UCSD-AML1 (cell line): ENCODE data around the gene HACD3.
"Not testable (repeated sequence)": the region's sequence is repeated elsewhere in the genome, so short reads cannot be mapped to it uniquely, and the experiment has no call there.

Experiments
- DNase-seq: peaks from one replicate; lab custom pipeline; 2025; ENCODE audit not compliant: unreplicated experiment; lab: John Stamatoyannopoulos, UW

HACD3 gene

GRCh38 chr15:65599677-65600076, 69.4 kb downstream of the HACD3 start:
- no peak for DNase-seq

GRCh38 chr15:65603134-65603533, 72.9 kb downstream of the HACD3 start:
- DNase-seq, result no peak

GRCh38 chr15:65603559-65603958, 73.3 kb downstream of the HACD3 start:
- DNase-seq, result no peak

- peak; percentile 98 for DNase-seq
Measured at GRCh38 chr15:65610871-65611718, 80.8 kb downstream of the HACD3 start, which contains the start of gene INTS14. Gene INTS14 (minus strand): TSS chr15:65611131. CDS start chr15:65607380, 3,751 bp downstream.

GRCh38 chr15:65611888-65612615, 81.8 kb downstream of the HACD3 start:
- DNase-seq, result no peak

GRCh38 chr15:65612616-65612946, 82.3 kb downstream of the HACD3 start:
- DNase-seq, result no peak

- no peak for DNase-seq
Measured at GRCh38 chr15:65612949-65613744, 82.9 kb downstream of the HACD3 start.

- DNase-seq, result not testable (repeated sequence)
Measured at GRCh38 chr15:65615887-65616286, 85.6 kb downstream of the HACD3 start.

GRCh38 chr15:65618560-65619109, 88.4 kb downstream of the HACD3 start:
- DNase-seq, result no peak

- no peak for DNase-seq
Measured at GRCh38 chr15:65619626-65620290, 89.5 kb downstream of the HACD3 start.

- DNase-seq, result no peak
Measured at GRCh38 chr15:65620833-65621232, 90.6 kb downstream of the HACD3 start.

GRCh38 chr15:65621638-65622037, 91.4 kb downstream of the HACD3 start, which contains the start of gene SLC24A1:
Gene SLC24A1 (plus strand): TSS chr15:65621938. CDS start chr15:65624081, 2,143 bp downstream.
- DNase-seq, result no peak

- DNase-seq, result no peak
Measured at GRCh38 chr15:65623103-65623502, 92.8 kb downstream of the HACD3 start.

GRCh38 chr15:65626856-65627255, 96.6 kb downstream of the HACD3 start:
- no peak for DNase-seq
